A549 (cell line): ENCODE data around the gene ANTXR2. TPM values are rescaled to one million over a fixed set of nuclear protein-coding genes. Genes with fewer than 3 reads are reported as not detected.

Experiments
- ATAC-seq, 2 experiments: fragments of 200-7000 bp in 1 of 2; fragments of >200 bp in 1 of 2; cut with Nextera tagmentation in 1 of 2; cut with Tn5 transposase in 1 of 2; 3 replicates each; pipeline versions ENCODE4 v1.8.0 to v1.9.1; 2018 to 2020; ENCODE audit warnings: mild to moderate bottlenecking in 1 of 2, moderate library complexity in 1 of 2
- CTCF ChIA-PET: fragments of 300-600 bp; sonication (Branson Sonifier 250); formaldehyde crosslinking; extraction: SDS; loops from one replicate; lab custom pipeline; 2021; ENCODE audit warnings: antibody characterized with exemption, inconsistent platforms; lab: Yijun Ruan, JAX
- POLR2A ChIA-PET: fragments of 350-600 bp; formaldehyde crosslinking; extraction: SDS; loops from one replicate; lab custom pipeline; 2021; ENCODE audit warnings: antibody characterized with exemption, inconsistent platforms; lab: Yijun Ruan, JAX
- DNase-seq, 2 experiments: peaks; one replicate each; pipeline versions ENCODE4 v3.0.0 to v3.0.0-alpha.2; 2011 to 2016; ENCODE audit warnings: low read depth in 1 of 2, low spot score in 1 of 2
- FAIRE-seq: peaks from 2 replicates; lab custom pipeline; 2011; peaks lifted over from hg19 to GRCh38; lab: Jason Lieb, UNC
- H3K27ac ChIP-seq, 2 experiments: fragments of >200 bp; sonication (Bioruptor Twin); formaldehyde crosslinking; 3 replicates each; pipeline ENCODE4 v1.5.1; 2016 to 2017
- H3K4me1 ChIP-seq: fragments of >200 bp; sonication (Bioruptor Twin); formaldehyde crosslinking; 3 replicates; pipeline ENCODE4 v1.6.1; 2016
- H3K4me2 ChIP-seq: fragments of >200 bp; sonication (Bioruptor Twin); formaldehyde crosslinking; 3 replicates; pipeline ENCODE4 v1.6.1; 2016
- H3K4me3 ChIP-seq: fragments of >200 bp; sonication (Bioruptor Twin); formaldehyde crosslinking; 3 replicates; pipeline ENCODE4 v1.5.1; 2016
- H3K9me3 ChIP-seq: fragments of >200 bp; sonication (Bioruptor Twin); formaldehyde crosslinking; 3 replicates; pipeline ENCODE4 v1.6.1; 2016
- ATOH8 ChIP-seq: fragments of 250-450 bp; sonication (Bioruptor Pico); IDR thresholded peaks from 2 replicates; pipeline ENCODE4 v1.5.0; 2020; ENCODE audit warnings: low read depth, mild to moderate bottlenecking, moderate library complexity
- EHF ChIP-seq: fragments of 250-450 bp; sonication (Bioruptor Pico); IDR thresholded peaks from 2 replicates; pipeline ENCODE4 v1.5.0; 2020; ENCODE audit warnings: mild to moderate bottlenecking
- EHMT2 ChIP-seq: fragments of 200-600 bp; sonication (generic); IDR thresholded peaks from 2 replicates; pipeline ENCODE4 v1.6.1; 2016; ENCODE audit warnings: antibody characterized with exemption, low read depth, mild to moderate bottlenecking, moderate library complexity
- ESRRA ChIP-seq: fragments of 150-350 bp; IDR thresholded peaks from 2 replicates; pipeline ENCODE4 v1.6.1; 2014; ENCODE audit warnings: mild to moderate bottlenecking, low read length, borderline replicate concordance
- FOSL2 ChIP-seq, 2 experiments: fragments of 450-650 bp in 1 of 2; fragments of >200 bp in 1 of 2; sonication (Bioruptor Twin) in 1 of 2; formaldehyde crosslinking; IDR thresholded peaks; 2 replicates each; pipeline versions ENCODE4 v1.5.0 to v1.6.1; 2016 to 2020; ENCODE audit warnings: mild to moderate bottlenecking in 1 of 2, moderate library complexity in 1 of 2
- FOXS1 ChIP-seq: fragments of 250-450 bp; sonication (Bioruptor Pico); IDR thresholded peaks from 2 replicates; pipeline ENCODE4 v1.5.0; 2020; ENCODE audit warnings: mild to moderate bottlenecking, moderate library complexity
- HOXB13 ChIP-seq: fragments of 250-450 bp; sonication (Bioruptor Pico); IDR thresholded peaks from 2 replicates; pipeline ENCODE4 v1.5.0; 2020; ENCODE audit warnings: low read depth, mild to moderate bottlenecking, moderate library complexity
- HOXB5 ChIP-seq: fragments of 250-450 bp; sonication (Bioruptor Pico); IDR thresholded peaks from 2 replicates; pipeline ENCODE4 v1.5.0; 2020; ENCODE audit warnings: mild to moderate bottlenecking, moderate library complexity
- KDM1A ChIP-seq: fragments of 200-600 bp; sonication (generic); IDR thresholded peaks from 2 replicates; pipeline ENCODE4 v1.6.1; 2016; ENCODE audit warnings: low read depth, mild to moderate bottlenecking
- KDM5A ChIP-seq: fragments of 200-600 bp; sonication (generic); IDR thresholded peaks from 2 replicates; pipeline ENCODE4 v1.6.1; 2016; ENCODE audit warnings: antibody characterized with exemption, mild to moderate bottlenecking
- MAX ChIP-seq: IDR thresholded peaks from 2 replicates; pipeline ENCODE4 v1.6.1; 2012
- NR3C1 ChIP-seq: fragments of >200 bp; sonication (Bioruptor Twin); formaldehyde crosslinking; IDR thresholded peaks from 3 replicates; pipeline ENCODE4 v1.6.1; 2017
- PHF8 ChIP-seq: fragments of 200-600 bp; sonication (generic); IDR thresholded peaks from 2 replicates; pipeline ENCODE4 v1.6.1; 2016; ENCODE audit warnings: low read depth, mild to moderate bottlenecking, antibody characterized with exemption, moderate library complexity, borderline replicate concordance
- POLR2A ChIP-seq: IDR thresholded peaks from 2 replicates; pipeline ENCODE4 v1.6.1; 2012; ENCODE audit warnings: mild to moderate bottlenecking, low read length
- POLR2AphosphoS2 ChIP-seq: conservative IDR thresholded peaks from 2 replicates; pipeline ENCODE4 v1.6.1; 2012; ENCODE audit warnings: low read length, improper control_type of control experiment, inconsistent platforms
- RCOR1 ChIP-seq: fragments of 150-350 bp; IDR thresholded peaks from 2 replicates; pipeline ENCODE4 v1.6.1; 2014; ENCODE audit warnings: antibody characterized with exemption, low read length, low read depth
- REST ChIP-seq: fragments of 200-600 bp; sonication (generic); IDR thresholded peaks from 2 replicates; pipeline ENCODE4 v1.6.1; 2016; ENCODE audit warnings: antibody characterized with exemption, mild to moderate bottlenecking, moderate library complexity
- TP53 ChIP-seq: fragments of 250-450 bp; sonication (Bioruptor Pico); IDR thresholded peaks from 2 replicates; pipeline ENCODE4 v1.5.0; 2021; ENCODE audit warnings: mild to moderate bottlenecking, moderate library complexity
- ZC3H11A ChIP-seq: fragments of 450-650 bp; IDR thresholded peaks from 2 replicates; pipeline ENCODE4 v1.6.1; 2014; ENCODE audit warnings: antibody characterized with exemption, mild to moderate bottlenecking
- ZSCAN20 ChIP-seq: fragments of 250-450 bp; sonication (Bioruptor Pico); IDR thresholded peaks from 2 replicates; pipeline ENCODE4 v1.8.0; 2022; ENCODE audit warnings: mild to moderate bottlenecking, moderate library complexity
- WGBS: methylation state at CpG from one replicate; pipeline ENCODE4 v1.1.6; 2017; ENCODE audit errors: missing lambda C conversion rate; 5-methylcytosine and 5-hydroxymethylcytosine counted together
- polyA plus RNA-seq, 4 experiments: library from polyadenylated mRNA; depleted of rRNA in 3 of 4; stranded (reverse); fragments of >200 nt; fragmentation: RNase III in 1 of 4; extraction: RNeasy Plus Mini Kit Qiagen cat#74134 plus additional on column Dnase treatment in 1 of 4; gene quantifications; 2 replicates in 3 of 4; 3 replicates in 1 of 4; pipeline ENCODE4 v1.2.3, GENCODE V29; 2011 to 2017
- TF ChIP-seq, protein P1 (sequence below): IDR thresholded peaks from 2 replicates; pipeline ENCODE4 v1.6.1; 2012

The ANTXR2 gene
- polyA plus RNA-seq, 2 of the 4 experiments (the other 2 are of a cell fraction) = 2.3 to 3.0 TPM

DNA sequence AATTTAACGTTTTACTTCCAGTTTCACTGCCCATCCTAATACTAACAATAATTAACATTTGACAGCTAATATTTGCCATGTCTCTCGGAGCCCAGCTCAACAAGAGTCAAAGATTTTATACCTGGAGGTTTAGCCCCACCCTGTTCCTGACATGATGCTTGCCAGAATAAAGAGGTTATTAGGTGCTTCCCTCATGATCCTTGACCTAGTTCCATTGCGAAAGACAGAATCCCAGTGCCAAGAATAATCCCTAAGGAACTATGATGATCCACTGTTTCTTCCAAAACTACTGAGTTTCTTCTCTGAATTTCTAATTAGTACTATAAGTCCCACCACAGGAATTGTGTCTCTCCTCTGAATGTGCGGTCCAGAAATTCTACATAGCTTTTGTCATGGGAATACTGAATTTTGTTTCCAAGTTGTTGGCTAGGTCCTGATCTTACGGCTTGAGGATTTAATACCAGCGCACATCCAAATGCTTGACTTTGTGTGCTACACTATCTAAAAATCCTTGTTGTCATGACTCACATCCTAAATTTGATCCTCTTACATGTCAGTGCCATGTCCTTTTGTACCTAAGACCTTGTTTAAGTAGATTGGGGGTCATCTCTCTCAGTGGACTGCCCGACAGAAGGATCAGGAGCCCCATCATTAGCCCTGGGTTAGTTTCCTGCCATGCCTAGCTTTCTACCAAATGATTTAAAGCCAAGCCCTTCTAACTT, 23.1 kb downstream of the ANTXR2 start:
- H3K4me3 ChIP-seq = no peak overlapping the region
- no peak overlapping the region for H3K4me2 ChIP-seq
- POLR2A ChIA-PET = no interaction called here
- no peaks in the 10 kb centered on the region for H3K9me3 ChIP-seq
- 72% methylated on average over 7 of the region's 7 CpGs for WGBS
- FAIRE-seq = no peak
- no peaks in the 10 kb centered on the region for H3K4me1 ChIP-seq
- TF ChIP-seq NR3C1 (no peak), RCOR1 (no peak), POLR2A (no peak), MAX (no peak), PHF8 (no peak), KDM5A (no peak), ATOH8 (CRISPR knock-in tag) (no peak), HOXB5 (CRISPR knock-in tag) (no peak)
- TF ChIP-seq, all 56 proteins: peak for 0
- no peak for DNase-seq
- ATAC-seq = no peak
- CTCF ChIA-PET = interaction anchor here (0.5 kb wide), 1 partner anchor 24 kb away, joined by 3 read pairs; no protein-coding TSS in a partner anchor
- H3K27ac ChIP-seq = no peak overlapping the region

DNA sequence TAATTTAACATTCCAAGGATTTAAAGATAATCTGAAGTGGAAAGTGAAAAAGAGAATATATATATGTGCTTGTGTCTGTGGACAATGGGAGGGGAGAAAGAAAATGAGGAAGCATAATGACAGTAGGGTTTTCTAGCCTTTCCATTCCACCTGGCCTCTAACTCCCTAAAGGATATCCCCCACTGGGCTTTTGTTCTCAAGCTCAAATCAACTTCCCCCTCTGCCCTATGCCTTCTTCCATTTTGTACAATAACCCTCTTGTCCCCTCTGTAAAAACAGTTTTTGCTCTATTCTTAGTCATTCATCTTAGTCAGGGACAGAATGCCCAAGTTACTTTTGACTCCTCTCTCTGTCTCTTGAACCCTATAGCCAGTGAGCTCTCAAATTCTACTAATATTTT, 23.6 kb downstream of the ANTXR2 start:
- ATAC-seq = no peak
- ChIA-PET POLR2A (no interaction called here), CTCF (no interaction called here)
- Histone ChIP-seq H3K4me3 (no peak overlapping the region), H3K4me1 (no peaks in the 10 kb centered on the region), H3K9me3 (no peaks in the 10 kb centered on the region), H3K4me2 (no peak overlapping the region), H3K27ac (no peak overlapping the region)
- no peak for TF ChIP-seq EHMT2
- no peak for TF ChIP-seq KDM1A
- TF ChIP-seq FOXS1 = no peak
- no peak for TF ChIP-seq EHF (CRISPR knock-in tag)
- no peak for TF ChIP-seq ZSCAN20 (CRISPR knock-in tag)
- no peak for TF ChIP-seq TP53 (CRISPR knock-in tag)
- TF ChIP-seq REST = no peak
- TF ChIP-seq HOXB13 (CRISPR knock-in tag) = no peak
- no peak for TF ChIP-seq ESRRA
- TF ChIP-seq, protein P1, sequence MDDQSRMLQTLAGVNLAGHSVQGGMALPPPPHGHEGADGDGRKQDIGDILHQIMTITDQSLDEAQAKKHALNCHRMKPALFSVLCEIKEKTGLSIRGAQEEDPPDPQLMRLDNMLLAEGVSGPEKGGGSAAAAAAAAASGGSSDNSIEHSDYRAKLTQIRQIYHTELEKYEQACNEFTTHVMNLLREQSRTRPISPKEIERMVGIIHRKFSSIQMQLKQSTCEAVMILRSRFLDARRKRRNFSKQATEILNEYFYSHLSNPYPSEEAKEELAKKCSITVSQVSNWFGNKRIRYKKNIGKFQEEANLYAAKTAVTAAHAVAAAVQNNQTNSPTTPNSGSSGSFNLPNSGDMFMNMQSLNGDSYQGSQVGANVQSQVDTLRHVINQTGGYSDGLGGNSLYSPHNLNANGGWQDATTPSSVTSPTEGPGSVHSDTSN = no peak
- no peak for TF ChIP-seq FOSL2 (IDR thresholded peaks at IDR 0.05)
- no peak for TF ChIP-seq FOSL2 (CRISPR knock-in tag; IDR thresholded peaks at IDR 0.05)
- no peak for TF ChIP-seq POLR2AphosphoS2
- TF ChIP-seq ZC3H11A = no peak
- no peak for FAIRE-seq
- DNase-seq = no peak
